ENCODE data around the gene ADPRM. TPM values are rescaled to one million over a fixed set of nuclear protein-coding genes. Genes with fewer than 3 reads are reported as not detected.

The ADPRM gene
- total RNA-seq, 2 donors from 2014 or later: 6.8 to 8.9 TPM

- H3K4me3 Mint-ChIP-seq: no peak overlapping the region
- H3K9me3 Mint-ChIP-seq: no peaks in the 10 kb centered on the region
- H3K27ac Mint-ChIP-seq: no peak overlapping the region
- no peaks in the 10 kb centered on the region for H3K9me3 ChIP-seq (ENCODE audit: control insufficient read depth, low read length)
- H3K9ac ChIP-seq (ENCODE audit: extremely low read depth, low read length, poor library complexity, severe bottlenecking): no peak overlapping the region
- TF ChIP-seq CTCF (conservative IDR thresholded peaks at IDR 0.05): no peak
- 83 to 96% methylated on average over 1 to 4 of the region's 5 CpGs for WGBS, 2 experiments (ENCODE audit: insufficient coverage in 1 of 2, insufficient read length in 1 of 2)
- H3K27ac ChIP-seq (ENCODE audit: low read depth, low read length): no peak overlapping the region
- peaks cover 2% of the 10 kb centered on the region for H3K36me3 Mint-ChIP-seq (ENCODE audit: low read depth)
- H3K4me3 ChIP-seq (ENCODE audit: low read length): no peak overlapping the region
- no peaks in the 10 kb centered on the region for H3K27me3 ChIP-seq (ENCODE audit: control insufficient read depth, insufficient read depth, low read length, poor library complexity, severe bottlenecking)
- H3K4me1 ChIP-seq (ENCODE audit: control insufficient read depth, insufficient read depth, low read length): no peaks in the 10 kb centered on the region
- H3K4me1 Mint-ChIP-seq: no peaks in the 10 kb centered on the region
- H3K36me3 ChIP-seq (ENCODE audit: control insufficient read depth, insufficient read depth, low read length): no peaks in the 10 kb centered on the region
- no peaks in the 10 kb centered on the region for H3K27me3 Mint-ChIP-seq (ENCODE audit: insufficient read depth)
- DNase-seq: no peak
Measured at GRCh38 chr17:10649602-10650001, 47.8 kb upstream of the ADPRM start.

GRCh38 chr17:10651927-10652326 is 45.5 kb upstream of the ADPRM start:
- H3K4me1 ChIP-seq (ENCODE audit: control insufficient read depth, insufficient read depth, low read length): no peaks in the 10 kb centered on the region
- H3K36me3 ChIP-seq (ENCODE audit: control insufficient read depth, insufficient read depth, low read length): no peaks in the 10 kb centered on the region
- TF ChIP-seq CTCF (conservative IDR thresholded peaks at IDR 0.05): no peak
- H3K9me3 ChIP-seq (ENCODE audit: control insufficient read depth, low read length): no peaks in the 10 kb centered on the region
- Mint-ChIP-seq H3K27me3 (ENCODE audit: insufficient read depth) (no peaks in the 10 kb centered on the region), H3K9me3 (no peaks in the 10 kb centered on the region), H3K27ac (no peak overlapping the region), H3K36me3 (ENCODE audit: low read depth) (no peaks in the 10 kb centered on the region), H3K4me3 (no peak overlapping the region), H3K4me1 (no peaks in the 10 kb centered on the region)
- WGBS, 2 experiments (ENCODE audit: insufficient coverage in 1 of 2, insufficient read length in 1 of 2): 67 to 70% methylated on average over 8 to 9 of the region's 9 CpGs
- H3K27ac ChIP-seq (ENCODE audit: low read depth, low read length): no peak overlapping the region
- H3K27me3 ChIP-seq (ENCODE audit: control insufficient read depth, insufficient read depth, low read length, poor library complexity, severe bottlenecking): no peaks in the 10 kb centered on the region
- no peak overlapping the region for H3K4me3 ChIP-seq (ENCODE audit: low read length)
- DNase-seq: no peak
- no peak overlapping the region for H3K9ac ChIP-seq (ENCODE audit: extremely low read depth, low read length, poor library complexity, severe bottlenecking)

- H3K36me3 ChIP-seq (ENCODE audit: control insufficient read depth, insufficient read depth, low read length): no peaks in the 10 kb centered on the region
- Mint-ChIP-seq H3K27me3 (ENCODE audit: insufficient read depth) (no peaks in the 10 kb centered on the region), H3K36me3 (ENCODE audit: low read depth) (no peaks in the 10 kb centered on the region), H3K4me3 (no peak overlapping the region), H3K9me3 (no peaks in the 10 kb centered on the region), H3K27ac (no peak overlapping the region), H3K4me1 (no peaks in the 10 kb centered on the region)
- H3K27ac ChIP-seq (ENCODE audit: low read depth, low read length): no peak overlapping the region
- 90 to 91% methylated on average over 4 to 11 of the region's 11 CpGs for WGBS, 2 experiments (ENCODE audit: insufficient coverage in 1 of 2, insufficient read length in 1 of 2)
- no peak for TF ChIP-seq CTCF (conservative IDR thresholded peaks at IDR 0.05)
- H3K27me3 ChIP-seq (ENCODE audit: control insufficient read depth, insufficient read depth, low read length, poor library complexity, severe bottlenecking): no peaks in the 10 kb centered on the region
- no peak overlapping the region for H3K9ac ChIP-seq (ENCODE audit: extremely low read depth, low read length, poor library complexity, severe bottlenecking)
- H3K4me3 ChIP-seq (ENCODE audit: low read length): no peak overlapping the region
- no peaks in the 10 kb centered on the region for H3K9me3 ChIP-seq (ENCODE audit: control insufficient read depth, low read length)
- H3K4me1 ChIP-seq (ENCODE audit: control insufficient read depth, insufficient read depth, low read length): no peaks in the 10 kb centered on the region
- DNase-seq: no peak
Measured at GRCh38 chr17:10652984-10653659, 44.3 kb upstream of the ADPRM start.

All from endodermal cell (in vitro differentiated cells).